HG03565 (cell line): Measurements from ENCODE around the gene BRCA1.
"Not testable (repeated sequence)": the region's sequence is repeated elsewhere in the genome, so short reads cannot be mapped to it uniquely, and the experiment has no call there.

Experiments
- ATAC-seq: cut with Tn5 transposase; IDR thresholded peaks from one replicate; pipeline ENCODE4 v1.9.1; 2021; ENCODE audit warnings: mild to moderate bottlenecking, moderate library complexity; ENCODE audit not compliant: unreplicated experiment

BRCA1 gene

DNA sequence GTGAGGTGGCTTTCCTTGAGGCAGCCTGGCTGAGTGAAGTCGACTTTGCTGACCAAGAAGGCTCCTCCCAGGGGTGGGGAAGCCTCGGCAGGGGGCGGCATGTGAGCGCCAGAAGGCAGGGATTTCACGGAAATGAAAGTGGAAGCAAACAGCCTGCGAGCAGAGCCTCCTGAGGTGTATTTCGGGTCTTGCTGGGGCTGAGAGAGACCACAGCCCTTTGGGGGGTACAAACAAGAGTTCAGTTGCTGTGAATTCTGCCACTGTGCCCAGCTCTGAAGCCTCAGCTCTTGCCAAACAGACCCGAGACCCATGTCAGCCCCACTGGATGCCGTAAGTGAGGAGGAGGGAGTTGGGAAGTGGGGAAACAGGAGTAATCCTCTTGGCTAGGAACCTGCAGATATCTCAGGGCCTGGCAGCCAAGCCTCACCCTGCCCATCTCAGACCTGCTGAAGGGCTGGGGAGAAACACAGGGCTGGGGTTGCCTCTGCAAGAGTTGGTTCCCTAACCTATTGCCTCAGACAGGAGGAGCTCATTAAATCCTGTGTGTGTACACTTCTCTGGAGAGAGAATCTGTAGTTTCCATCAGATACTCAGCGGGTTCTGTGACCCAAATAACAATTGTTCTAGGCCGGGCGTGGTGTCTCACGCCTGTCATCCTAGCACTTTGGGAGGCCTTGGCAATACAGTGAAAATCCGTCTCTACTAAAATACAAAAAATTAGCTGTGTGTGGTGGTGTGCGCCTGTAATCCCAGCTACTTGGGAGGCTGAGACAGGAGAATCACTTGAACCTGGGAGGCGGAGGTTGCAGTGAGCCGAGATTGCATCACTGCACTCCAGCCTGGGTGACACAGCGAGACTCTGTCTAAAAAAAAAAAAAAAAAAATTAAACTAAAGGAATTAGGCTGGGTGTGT lies 118.3 kb downstream of the BRCA1 start, which contains the start of gene IFI35:
Gene IFI35, plus strand, starts transcription at position 146 of the 913 bp plus-strand sequence. Its CDS starts 164 bp downstream, at position 310.
- peak; percentile 80 for ATAC-seq

DNA sequence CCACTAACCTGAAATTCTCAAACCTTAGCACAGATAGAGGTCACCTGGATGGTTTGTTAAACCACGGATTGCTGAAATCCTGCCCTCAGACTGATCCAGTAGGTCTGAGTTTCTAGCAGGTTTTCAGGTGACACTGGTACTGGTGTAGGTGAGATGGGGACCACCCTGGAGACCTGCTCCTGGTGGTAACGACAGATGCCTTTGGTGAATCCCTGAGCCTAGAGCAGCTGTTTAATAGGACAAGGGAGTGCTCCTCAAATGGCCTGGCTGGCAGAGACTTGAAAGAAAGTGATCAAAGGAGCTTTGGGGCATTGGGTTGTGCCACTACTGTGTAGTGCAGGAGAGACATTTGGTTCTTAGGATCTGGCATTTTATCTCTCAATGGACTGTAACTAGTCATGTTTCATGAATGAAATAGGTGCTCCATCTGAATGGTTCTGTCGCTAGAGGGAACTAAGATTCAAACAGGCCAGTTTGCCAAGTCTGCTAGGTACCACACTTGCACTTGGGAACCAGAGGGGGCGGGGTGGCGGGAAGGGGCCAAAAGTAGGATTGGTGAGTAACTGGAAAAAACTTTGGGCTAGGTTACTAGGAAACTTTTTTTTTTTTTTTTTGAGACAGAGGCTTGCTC lies 121.5 kb downstream of the BRCA1 start:
- ATAC-seq: no peak

DNA sequence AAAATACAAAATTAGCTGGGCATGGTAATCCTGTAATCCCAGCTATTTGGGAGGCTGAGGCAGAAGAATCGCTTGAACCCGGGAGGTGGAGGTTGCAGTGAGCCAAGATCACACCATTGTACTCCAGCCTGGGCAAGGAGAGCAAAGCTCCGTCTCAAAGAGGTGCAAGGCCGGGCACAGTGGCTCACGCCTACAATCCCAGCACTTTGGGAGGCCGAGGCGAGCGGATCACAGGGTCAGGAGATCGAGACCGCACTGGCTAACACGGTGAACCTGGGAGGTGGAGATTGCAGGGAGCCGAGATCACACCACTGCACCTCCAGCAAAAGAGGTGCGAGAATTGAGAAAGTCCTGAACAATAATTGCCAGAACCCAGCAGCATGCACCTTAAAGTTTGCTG lies 124.3 kb downstream of the BRCA1 start:
- not testable (repeated sequence) for ATAC-seq

DNA sequence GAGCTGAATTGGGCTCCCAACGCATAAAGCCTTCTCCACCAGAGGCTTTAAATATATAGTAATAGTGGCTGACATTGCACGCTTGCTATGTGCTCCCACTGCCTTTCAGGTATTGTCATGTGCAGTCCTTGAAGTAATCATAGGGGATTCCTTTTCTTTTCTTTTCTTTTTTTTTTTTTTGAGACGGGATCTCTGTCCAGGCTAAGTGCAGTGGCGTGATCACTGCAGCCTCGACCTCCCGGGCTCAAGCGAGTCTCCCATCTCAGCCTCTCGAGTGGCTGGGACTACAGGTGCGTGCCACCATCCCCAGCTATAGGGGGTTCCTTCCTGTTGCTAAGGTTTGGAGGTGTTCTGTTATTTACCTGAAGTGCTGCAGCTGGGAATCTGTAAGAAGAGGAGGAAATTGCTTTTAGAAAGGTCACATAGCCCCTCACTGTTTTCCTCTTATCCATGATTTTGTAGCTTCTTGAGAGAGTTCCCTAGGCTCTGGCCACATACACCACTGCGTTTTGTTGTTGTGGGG lies 126.1 kb downstream of the BRCA1 start:
- ATAC-seq: no peak

DNA sequence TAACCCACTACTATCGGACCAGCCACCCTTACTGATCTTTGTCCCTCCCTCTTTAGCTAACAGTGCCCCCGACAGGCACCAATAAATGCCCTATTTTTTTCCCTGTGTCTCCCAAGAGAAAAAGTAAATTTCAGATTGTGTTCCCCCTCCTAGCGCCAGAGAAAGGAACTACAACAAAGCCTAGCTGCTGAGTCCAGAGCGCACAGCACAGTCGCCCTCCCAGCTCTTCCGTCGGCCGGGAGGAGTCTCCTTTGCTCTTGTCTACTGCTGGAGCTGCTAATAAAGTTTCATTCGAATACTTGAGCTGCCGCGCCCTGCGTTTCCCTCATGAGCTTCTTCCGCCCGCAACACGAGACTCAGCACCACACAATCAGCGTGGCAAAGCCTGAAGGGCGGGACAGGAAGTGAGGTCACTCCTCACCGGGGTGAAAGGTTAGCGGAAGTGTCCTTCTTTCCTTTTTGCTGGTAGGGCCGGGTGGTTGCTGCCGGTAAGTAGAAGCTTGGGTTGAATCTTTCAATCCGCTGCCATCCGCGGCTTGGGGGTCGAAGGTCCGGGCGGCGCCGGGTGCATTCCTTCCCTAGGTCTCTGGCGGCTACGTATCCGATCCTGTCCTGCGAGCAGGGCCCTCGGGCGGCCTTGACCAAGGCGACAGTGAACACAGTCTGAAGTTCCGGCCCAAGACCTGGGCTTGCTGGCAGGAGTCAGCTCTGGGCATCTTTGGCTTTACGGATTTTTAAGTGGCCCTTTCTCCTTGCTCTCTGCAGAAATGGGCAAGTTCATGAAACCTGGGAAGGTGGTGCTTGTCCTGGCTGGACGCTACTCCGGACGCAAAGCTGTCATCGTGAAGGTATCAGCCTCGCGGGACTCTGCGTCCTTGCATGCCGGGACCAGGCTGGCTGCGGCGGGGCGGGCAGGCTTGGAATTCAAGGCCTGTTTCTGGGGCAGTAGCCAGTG lies 126.9 kb downstream of the BRCA1 start, which contains the start of gene RPL27:
Gene RPL27, plus strand, starts transcription at position 436 of the 955 bp plus-strand sequence. Its CDS starts 332 bp downstream, at position 768.
- ATAC-seq: peak; percentile 83

DNA sequence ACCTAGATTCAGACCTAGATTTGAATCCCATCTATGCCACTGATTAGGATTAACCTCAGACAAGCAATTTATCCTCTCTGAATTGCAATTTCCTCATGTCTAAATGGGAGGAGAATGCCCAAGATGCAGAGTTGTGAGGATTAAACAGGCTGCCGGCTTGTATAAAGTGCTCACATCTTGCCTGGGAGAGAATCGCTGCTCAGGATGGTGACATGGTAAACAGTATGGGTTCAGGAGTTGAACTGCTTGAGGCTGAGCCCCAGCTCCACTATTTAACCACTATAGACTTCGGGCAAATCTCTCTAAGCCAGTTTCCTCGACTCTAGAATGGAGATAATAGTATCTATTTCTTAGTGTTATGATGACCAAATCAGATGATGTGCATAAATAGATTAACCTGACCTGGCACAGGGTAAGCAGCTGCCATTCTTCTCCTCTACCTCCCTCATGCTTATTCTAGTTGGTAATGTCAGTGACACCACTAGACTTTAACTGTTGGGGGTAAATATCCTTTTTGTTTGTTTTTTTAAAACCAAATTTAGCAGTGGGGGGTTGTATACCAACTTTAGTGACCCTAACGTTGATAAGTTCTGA lies 127.7 kb downstream of the BRCA1 start:
- no peak for ATAC-seq
